GM18909 (cell line): Measurements from ENCODE around the gene KCP.

ENCODE experiments used
- ATAC-seq: cut with Tn5 transposase; IDR thresholded peaks from one replicate; pipeline ENCODE4 v1.9.1; 2021; ENCODE audit warnings: mild to moderate bottlenecking; ENCODE audit not compliant: unreplicated experiment, poor library complexity

Gene KCP

DNA sequence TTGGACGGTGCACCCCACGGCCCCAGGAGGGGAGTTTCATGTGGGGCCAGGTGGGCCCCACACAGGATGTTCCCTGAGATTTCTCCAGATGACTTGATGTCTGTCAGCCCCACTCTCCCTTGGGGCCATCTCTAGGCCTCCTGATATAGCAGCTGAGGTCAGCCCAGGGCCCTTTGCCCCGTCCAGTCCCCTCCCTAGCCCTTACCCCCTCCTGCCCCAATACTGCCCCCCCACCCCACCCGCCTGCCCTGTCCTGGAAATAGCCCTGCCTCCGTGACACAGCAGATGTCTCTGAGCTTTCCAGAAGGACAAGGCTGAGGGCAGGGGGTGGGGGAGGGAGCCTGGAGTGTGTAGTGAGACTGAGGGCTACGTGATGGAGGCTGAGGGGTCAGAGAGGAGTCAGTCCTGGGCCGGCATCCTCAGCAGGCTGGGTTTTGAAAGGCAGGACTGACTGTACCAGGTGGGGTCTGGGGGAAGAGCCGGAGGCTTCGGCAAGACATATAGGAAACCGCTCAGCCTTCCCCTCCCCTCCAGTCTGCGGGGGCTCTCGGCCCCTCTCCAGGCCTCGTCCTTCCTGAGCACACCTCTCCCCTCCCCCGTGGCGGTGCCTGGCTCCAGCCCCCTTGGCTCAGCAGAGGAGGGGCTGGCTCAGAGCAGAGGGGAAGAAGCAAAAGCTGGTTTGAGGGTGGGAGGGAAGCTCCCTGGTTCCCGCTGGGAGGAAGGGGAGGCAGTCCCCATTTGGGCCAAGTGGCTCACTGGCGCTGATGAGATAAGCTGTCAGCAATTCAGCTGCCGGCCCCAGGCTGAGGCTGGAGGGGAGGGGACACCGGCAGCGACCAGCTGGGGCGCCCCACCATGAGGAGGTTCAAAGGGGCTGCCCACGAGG, 78.3 kb downstream of the KCP start:
- no peak for ATAC-seq

GRCh38 chr7:128831178-128831993, 79.1 kb downstream of the KCP start:
- ATAC-seq, result no peak

GRCh38 chr7:128830231-128831177, 80.0 kb downstream of the KCP start, which contains the start of gene FLNC:
Gene FLNC (plus strand): TSS chr7:128830406. CDS start chr7:128830638, 232 bp downstream.
- no peak for ATAC-seq

DNA sequence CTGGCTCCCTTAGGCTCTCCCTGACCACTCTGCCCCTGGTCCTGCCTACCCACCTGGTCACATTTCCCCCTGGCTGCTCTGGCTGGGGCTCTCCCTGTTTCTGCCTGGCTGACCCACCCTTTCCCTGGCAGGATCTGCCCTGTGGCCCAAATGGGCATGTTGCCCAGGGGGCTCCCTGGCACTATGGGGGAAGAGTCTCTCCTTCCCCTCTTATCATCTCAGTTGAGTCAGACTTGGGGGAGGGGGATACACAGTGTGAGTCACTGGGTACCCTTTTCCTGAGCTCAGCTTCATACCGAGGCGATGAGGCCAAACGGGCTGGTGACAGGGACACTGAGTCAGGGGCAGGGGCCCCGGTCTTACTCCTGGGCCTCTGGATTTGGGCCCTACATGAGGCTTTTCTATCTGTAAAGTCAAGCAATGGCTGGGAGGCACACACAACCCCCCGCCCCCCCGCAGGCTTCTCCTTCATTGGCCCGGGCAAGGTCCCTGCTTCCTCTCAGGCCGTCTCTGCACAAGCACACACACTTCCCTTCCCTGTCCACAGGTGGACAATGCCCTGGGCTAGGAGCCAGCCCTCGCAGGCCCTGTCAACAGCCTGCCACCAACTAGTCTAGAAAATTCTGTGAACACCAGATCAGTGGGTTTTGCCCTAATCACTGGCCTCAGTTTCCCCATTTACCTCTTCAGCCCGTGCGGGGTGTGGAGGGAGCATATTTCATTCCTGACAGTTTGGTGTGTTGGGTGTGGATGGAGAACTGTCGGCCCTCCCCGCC, 80.9 kb downstream of the KCP start:
- no peak for ATAC-seq

DNA sequence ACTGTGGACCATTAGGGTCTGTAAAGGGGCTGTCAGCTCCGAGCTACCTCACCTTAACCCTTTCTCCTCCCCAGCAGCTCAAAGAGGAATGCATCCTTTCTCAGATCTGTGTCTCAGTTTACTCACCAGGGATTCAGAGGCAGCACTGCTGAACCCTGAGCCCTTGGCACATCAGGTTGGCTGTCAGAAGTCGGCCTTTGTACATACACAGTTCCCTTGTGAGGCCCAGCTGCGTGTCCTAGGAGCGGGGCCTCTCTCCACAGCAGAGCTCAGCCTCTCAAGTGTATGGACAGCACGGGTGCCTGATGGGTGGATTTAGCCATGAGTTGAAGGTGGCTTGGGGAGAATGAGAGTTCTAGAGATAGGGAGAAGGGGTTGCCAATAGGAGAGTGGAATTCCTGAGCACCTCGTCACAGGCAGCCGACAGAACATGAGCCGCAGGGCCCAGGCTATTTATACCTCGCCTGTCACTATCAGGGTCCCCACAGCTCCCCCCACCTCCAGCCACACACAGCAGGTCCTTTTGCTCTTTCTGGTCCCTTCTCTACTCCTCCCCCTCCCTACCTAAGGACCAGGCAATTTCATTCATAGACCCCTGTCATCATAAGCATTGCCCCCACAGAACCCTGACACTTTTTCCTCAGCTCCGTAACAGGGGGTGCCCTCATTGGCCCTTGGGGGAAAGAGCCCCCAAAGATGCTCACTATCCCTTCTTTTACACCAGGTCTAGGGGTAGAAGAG, 82.4 kb downstream of the KCP start:
- ATAC-seq, result no peak

DNA sequence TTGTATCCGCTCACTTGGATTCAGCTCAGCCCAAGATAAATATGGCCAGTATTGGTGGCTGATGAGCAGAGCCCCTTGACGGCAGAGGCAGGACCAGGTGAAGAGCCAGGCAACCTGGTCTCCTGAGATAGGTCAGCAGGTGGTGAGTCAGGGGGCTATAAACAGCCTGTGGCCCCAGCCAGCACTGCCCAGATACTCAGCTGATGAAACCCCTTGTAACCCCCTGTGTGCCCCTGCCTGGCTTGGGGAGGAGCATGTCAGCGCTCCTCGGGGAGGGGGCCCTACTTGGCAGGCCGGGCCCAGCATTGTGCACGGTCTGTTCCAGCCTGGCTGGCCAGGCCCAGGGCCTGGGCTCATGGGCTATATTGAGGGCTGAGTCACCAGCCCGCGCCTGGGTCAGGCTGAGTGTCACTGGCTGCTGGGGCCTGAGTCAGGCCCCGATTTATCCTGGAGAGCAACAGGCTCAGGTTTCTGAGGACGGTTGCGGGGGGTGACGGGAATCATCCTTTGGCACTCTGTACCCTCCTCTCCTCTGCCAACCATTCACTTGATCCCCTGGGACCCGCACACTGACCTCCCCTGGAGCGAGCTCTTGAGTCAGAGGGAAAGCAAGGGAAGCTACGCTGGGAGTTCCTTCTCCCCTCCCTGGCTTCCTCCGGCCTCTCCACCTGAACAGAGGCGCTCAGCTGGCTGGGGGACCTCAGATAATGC, 83.1 kb downstream of the KCP start:
- no peak for ATAC-seq

GRCh38 chr7:128826916-128827247, 83.6 kb downstream of the KCP start:
- no peak for ATAC-seq
